GM04504 (cell line): Measurements from ENCODE around the gene ZNF169.
"Not testable (repeated sequence)": the region's sequence is repeated elsewhere in the genome, so short reads cannot be mapped to it uniquely, and the experiment has no call there.

ENCODE experiments used
- DNase-seq: peaks from one replicate; pipeline ENCODE4 v3.0.0-alpha.2; 2012; ENCODE audit warnings: low read depth

Gene ZNF169

GRCh38 chr9:94287877-94288513 lies 28.9 kb downstream of the ZNF169 start:
- no peak for DNase-seq

- no peak for DNase-seq
Measured at GRCh38 chr9:94289691-94290090, 30.6 kb downstream of the ZNF169 start.

GRCh38 chr9:94298949-94299599 lies 40.0 kb downstream of the ZNF169 start:
- no peak for DNase-seq

GRCh38 chr9:94300470-94301301 lies 41.6 kb downstream of the ZNF169 start:
- no peak for DNase-seq

GRCh38 chr9:94301583-94301982 lies 42.5 kb downstream of the ZNF169 start:
- no peak for DNase-seq

- DNase-seq = no peak
Measured at GRCh38 chr9:94302426-94302825, 43.3 kb downstream of the ZNF169 start.

- no peak for DNase-seq
Measured at GRCh38 chr9:94303321-94303720, 44.2 kb downstream of the ZNF169 start.

- not testable (repeated sequence) for DNase-seq
Measured at GRCh38 chr9:94315034-94315984, 56.2 kb downstream of the ZNF169 start.

- DNase-seq = not testable (repeated sequence)
Measured at GRCh38 chr9:94316236-94316635, 57.1 kb downstream of the ZNF169 start.

- DNase-seq = not testable (repeated sequence)
Measured at GRCh38 chr9:94317949-94318657, 59.0 kb downstream of the ZNF169 start.

- DNase-seq = not testable (repeated sequence)
Measured at GRCh38 chr9:94322342-94322940, 63.3 kb downstream of the ZNF169 start.

- not testable (repeated sequence) for DNase-seq
Measured at GRCh38 chr9:94323153-94323798, 64.2 kb downstream of the ZNF169 start.

- not testable (repeated sequence) for DNase-seq
Measured at GRCh38 chr9:94325583-94325982, 66.5 kb downstream of the ZNF169 start.

GRCh38 chr9:94328544-94328943 lies 69.4 kb downstream of the ZNF169 start, which contains the start of gene NUTM2F:
Gene NUTM2F (minus strand): TSS chr9:94328644. CDS start chr9:94328623, 21 bp downstream.
- DNase-seq = not testable (repeated sequence)

GRCh38 chr9:94336445-94336844 lies 77.3 kb downstream of the ZNF169 start:
- not testable (repeated sequence) for DNase-seq

GRCh38 chr9:94338723-94339122 lies 79.6 kb downstream of the ZNF169 start:
- DNase-seq = not testable (repeated sequence)

- not testable (repeated sequence) for DNase-seq
Measured at GRCh38 chr9:94339657-94340056, 80.6 kb downstream of the ZNF169 start.

GRCh38 chr9:94340750-94341149 lies 81.7 kb downstream of the ZNF169 start:
- DNase-seq = not testable (repeated sequence)

GRCh38 chr9:94341703-94342102 lies 82.6 kb downstream of the ZNF169 start:
- DNase-seq = not testable (repeated sequence)

- not testable (repeated sequence) for DNase-seq
Measured at GRCh38 chr9:94347451-94347850, 88.4 kb downstream of the ZNF169 start.
